H1 (cell line): ENCODE measurements around the gene LTA. TPM values are rescaled to one million over a fixed set of nuclear protein-coding genes. Genes with fewer than 3 reads are reported as not detected.

ENCODE experiments used
- CTCF ChIA-PET: fragments of 300-600 bp; sonication (Branson Sonifier 250); formaldehyde crosslinking; loops from one replicate; lab custom pipeline; 2021; ENCODE audit not compliant: partially characterized antibody; lab: Charles Lee
- POLR2A ChIA-PET: fragments of 300-600 bp; sonication (Branson Sonifier 250); formaldehyde crosslinking; loops from one replicate; lab custom pipeline; 2021; ENCODE audit warnings: inconsistent platforms; ENCODE audit not compliant: partially characterized antibody; lab: Charles Lee
- DNase-seq, 2 experiments: peaks; one replicate each; pipeline versions ENCODE4 v3.0.0 to v3.0.0-alpha.2; 2010 to 2022; ENCODE audit warnings: low spot score in 2 of 2, low read depth in 1 of 2, mixed read lengths in 1 of 2
- FAIRE-seq: peaks from 2 replicates; lab custom pipeline; 2011; peaks lifted over from hg19 to GRCh38; lab: Jason Lieb, UNC
- H2AFZ ChIP-seq: 2 replicates; pipeline ENCODE4 v1.8.1; 2012; ENCODE audit warnings: low read length, inconsistent platforms
- H2AK5ac ChIP-seq: 2 replicates; pipeline ENCODE4 v1.6.1; 2013; ENCODE audit warnings: low read depth, low read length
- H2BK120ac ChIP-seq: replicated peaks from 2 replicates; pipeline ENCODE3; 2013; ENCODE audit warnings: low read depth, low read length, inconsistent platforms
- H2BK12ac ChIP-seq: 2 replicates; pipeline ENCODE4 v1.6.1; 2013; ENCODE audit warnings: low read depth, low read length
- H2BK15ac ChIP-seq: 2 replicates; pipeline ENCODE4 v1.6.1; 2013; ENCODE audit warnings: low read length
- H2BK20ac ChIP-seq: 2 replicates; pipeline ENCODE4 v1.6.1; 2013; ENCODE audit warnings: low read length
- H2BK5ac ChIP-seq: 2 replicates; pipeline ENCODE4 v1.6.1; 2013; ENCODE audit warnings: low read depth, low read length
- H3K14ac ChIP-seq: 2 replicates; pipeline ENCODE4 v1.6.1; 2013; ENCODE audit warnings: inconsistent platforms; ENCODE audit not compliant: insufficient read length
- H3K18ac ChIP-seq: 2 replicates; pipeline ENCODE4 v1.6.1; 2013; ENCODE audit warnings: low read length; ENCODE audit errors: extremely low read depth
- H3K23ac ChIP-seq: 2 replicates; pipeline ENCODE4 v1.6.1; 2013; ENCODE audit warnings: inconsistent platforms; ENCODE audit not compliant: insufficient read length
- H3K23me2 ChIP-seq: 2 replicates; pipeline ENCODE4 v1.6.1; 2013; ENCODE audit warnings: low read depth, low read length
- H3K27ac ChIP-seq: 2 replicates; pipeline ENCODE4 v1.6.1; 2011; ENCODE audit warnings: low read depth, low read length, inconsistent platforms
- H3K27me3 ChIP-seq, 4 experiments: replicated peaks in 1 of 4; 1 replicate in 1 of 4; 2 replicates in 3 of 4; pipeline versions ENCODE4 v1.6.1 to v1.8.1; 2011 to 2013; ENCODE audit warnings: low read length in 3 of 4, mild to moderate bottlenecking in 3 of 4, inconsistent platforms in 2 of 4, mixed read lengths in 2 of 4, moderate library complexity in 1 of 4; ENCODE audit not compliant: control insufficient read depth in 3 of 4, insufficient read depth in 3 of 4; ENCODE audit errors: extremely low read depth in 1 of 4
- H3K36me3 ChIP-seq, 4 experiments: 2 replicates each; pipeline versions ENCODE4 v1.6.1 to v1.8.1; 2011 to 2013; ENCODE audit warnings: mild to moderate bottlenecking in 4 of 4, low read length in 3 of 4, moderate library complexity in 2 of 4, control low read depth in 1 of 4, inconsistent platforms in 1 of 4; ENCODE audit not compliant: insufficient read depth in 4 of 4, control insufficient read depth in 2 of 4
- H3K4ac ChIP-seq: replicated peaks from 2 replicates; pipeline ENCODE3; 2013; ENCODE audit warnings: low read length, low read depth, mixed read lengths, inconsistent platforms; ENCODE audit not compliant: insufficient read length
- H3K4me1 ChIP-seq, 4 experiments: replicated peaks in 1 of 4; 1 replicate in 1 of 4; 2 replicates in 3 of 4; pipeline versions ENCODE4 v1.6.1 to v1.8.1; 2011 to 2013; ENCODE audit warnings: low read length in 3 of 4, inconsistent platforms in 2 of 4, mixed read lengths in 1 of 4; ENCODE audit not compliant: insufficient read depth in 4 of 4, control insufficient read depth in 3 of 4
- H3K4me2 ChIP-seq, 2 experiments: 2 replicates each; pipeline versions ENCODE4 v1.6.1 to v1.8.1; 2011 to 2013; ENCODE audit warnings: low read depth in 2 of 2, low read length in 2 of 2, control low read depth in 1 of 2, inconsistent platforms in 1 of 2, mild to moderate bottlenecking in 1 of 2; ENCODE audit not compliant: insufficient read depth in 1 of 2
- H3K4me3 ChIP-seq, 4 experiments: fragments of 200-600, 300-600 bp in 1 of 4; sonication (generic), shearing (Covaris generic), sonication (Bioruptor Twin) in 1 of 4; 2 replicates each; pipeline versions ENCODE4 v1.5.1 to v1.8.1; 2011 to 2016; ENCODE audit warnings: low read length in 4 of 4, low read depth in 3 of 4, control low read depth in 2 of 4, inconsistent platforms in 2 of 4, mild to moderate bottlenecking in 2 of 4, mixed read lengths in 1 of 4, moderate library complexity in 1 of 4; ENCODE audit not compliant: insufficient read depth in 2 of 4; ENCODE audit errors: extremely low read depth in 1 of 4
- H3K56ac ChIP-seq: replicated peaks from 2 replicates; pipeline ENCODE3; 2013; ENCODE audit warnings: low read depth, mild to moderate bottlenecking, mixed read lengths, low read length, inconsistent platforms; ENCODE audit not compliant: insufficient read length
- H3K79me1 ChIP-seq: 2 replicates; pipeline ENCODE4 v1.6.1; 2013; ENCODE audit warnings: low read depth, low read length, control low read depth
- H3K79me2 ChIP-seq, 2 experiments: 2 replicates each; pipeline versions ENCODE4 v1.6.1 to v1.8.1; 2012 to 2013; ENCODE audit warnings: low read length in 2 of 2, mild to moderate bottlenecking in 2 of 2, inconsistent platforms in 1 of 2; ENCODE audit not compliant: insufficient read depth in 2 of 2, control insufficient read depth in 1 of 2
- H3K9ac ChIP-seq, 4 experiments: replicated peaks in 1 of 4; 1 replicate in 1 of 4; 2 replicates in 3 of 4; pipeline versions ENCODE4 v1.6.1 to v1.8.1; 2011 to 2013; ENCODE audit warnings: low read depth in 3 of 4, low read length in 3 of 4, control low read depth in 2 of 4, mild to moderate bottlenecking in 2 of 4, moderate library complexity in 2 of 4, inconsistent platforms in 1 of 4; ENCODE audit errors: extremely low read depth in 1 of 4
- H3K9me3 ChIP-seq, 2 experiments: 2 replicates each; pipeline versions ENCODE4 v1.6.1 to v1.8.1; 2012 to 2013; ENCODE audit warnings: mild to moderate bottlenecking in 2 of 2, moderate library complexity in 2 of 2, control low read depth in 1 of 2, inconsistent platforms in 1 of 2, low read depth in 1 of 2, low read length in 1 of 2, mixed read lengths in 1 of 2; ENCODE audit not compliant: insufficient read depth in 2 of 2
- H4K20me1 ChIP-seq, 2 experiments: replicated peaks in 1 of 2; 2 replicates each; pipeline versions ENCODE3 to v1.8.1; 2011 to 2013; ENCODE audit warnings: inconsistent platforms in 2 of 2, low read length in 2 of 2, mild to moderate bottlenecking in 1 of 2; ENCODE audit not compliant: insufficient read depth in 2 of 2, control insufficient read depth in 1 of 2
- H4K5ac ChIP-seq: 2 replicates; pipeline ENCODE4 v1.6.1; 2013; ENCODE audit warnings: low read length, low read depth, mixed read lengths, inconsistent platforms; ENCODE audit not compliant: insufficient read length
- H4K8ac ChIP-seq: 2 replicates; pipeline ENCODE4 v1.8.0; 2013; ENCODE audit warnings: mild to moderate bottlenecking, moderate library complexity, low read length, inconsistent platforms; ENCODE audit not compliant: insufficient read depth; ENCODE audit errors: extremely low read depth
- H4K91ac ChIP-seq: replicated peaks from 2 replicates; pipeline ENCODE3; 2013; ENCODE audit warnings: low read length, mixed read lengths, inconsistent platforms; ENCODE audit not compliant: insufficient read length
- HDAC2 ChIP-seq, 2 experiments: fragments of 300-600 bp in 1 of 2; sonication (generic) in 1 of 2; IDR thresholded peaks; 2 replicates each; pipeline ENCODE4 v1.6.1; 2011 to 2012; ENCODE audit warnings: low read depth in 2 of 2, low read length in 2 of 2, mild to moderate bottlenecking in 2 of 2, moderate library complexity in 2 of 2, borderline replicate concordance in 1 of 2, inconsistent platforms in 1 of 2
- POU5F1 ChIP-seq: IDR thresholded peaks from 2 replicates; pipeline ENCODE4 v1.6.1; 2011; ENCODE audit warnings: low read depth, mild to moderate bottlenecking, low read length, moderate library complexity
- RNF2 ChIP-seq: fragments of 200-900, 300-1000 bp; sonication (generic); IDR thresholded peaks from 2 replicates; pipeline ENCODE4 v1.7.1; 2016; ENCODE audit warnings: borderline replicate concordance, low read depth, mild to moderate bottlenecking, antibody characterized with exemption, low read length; ENCODE audit not compliant: poor library complexity, severe bottlenecking; ENCODE audit errors: missing control alignments
- WGBS, 2 experiments: shearing (Covaris generic) in 1 of 2; methylation state at CpG; one replicate each; pipeline versions ENCODE4 v1.1.6 to v1.1.7; 2013 to 2015; ENCODE audit warnings: low lambda C conversion rate in 2 of 2, mixed read lengths in 2 of 2, inconsistent platforms in 1 of 2, low coverage in 1 of 2, missing lambda C conversion rate in 1 of 2; ENCODE audit not compliant: insufficient replicate concordance in 2 of 2, insufficient coverage in 1 of 2, insufficient read length in 1 of 2; ENCODE audit errors: extremely low coverage in 1 of 2, missing lambda C conversion rate in 1 of 2; 5-methylcytosine and 5-hydroxymethylcytosine counted together
- polyA plus RNA-seq, 7 experiments: library from polyadenylated mRNA; depleted of rRNA in 3 of 7; stranded (reverse) in 5 of 7; unstranded in 2 of 7; fragments of >200 nt in 5 of 7; fragments of 200-250 nt in 2 of 7; gene quantifications; 1 replicate in 5 of 7; 2 replicates in 1 of 7; 4 replicates in 1 of 7; pipeline versions ENCODE4 v1.2.1 to v1.2.3, GENCODE V29; 2011 to 2013; ENCODE audit warnings: missing spikeins in 2 of 7, mixed read lengths in 2 of 7
- total RNA-seq: library from RNA; stranded (reverse); fragmentation: NEBNext Ultra II Directional; extraction: Animal tissue kit (Norgen Biotek cat#: 25700); gene quantifications from 2 replicates; pipeline ENCODE4 v1.2.1, GENCODE V29; 2021

LTA gene
- total and polyA plus RNA-seq, 2 of the 8 experiments (the other 6 are each of a cell fraction or from before 2014, with no cell fraction given), result not detected

DNA sequence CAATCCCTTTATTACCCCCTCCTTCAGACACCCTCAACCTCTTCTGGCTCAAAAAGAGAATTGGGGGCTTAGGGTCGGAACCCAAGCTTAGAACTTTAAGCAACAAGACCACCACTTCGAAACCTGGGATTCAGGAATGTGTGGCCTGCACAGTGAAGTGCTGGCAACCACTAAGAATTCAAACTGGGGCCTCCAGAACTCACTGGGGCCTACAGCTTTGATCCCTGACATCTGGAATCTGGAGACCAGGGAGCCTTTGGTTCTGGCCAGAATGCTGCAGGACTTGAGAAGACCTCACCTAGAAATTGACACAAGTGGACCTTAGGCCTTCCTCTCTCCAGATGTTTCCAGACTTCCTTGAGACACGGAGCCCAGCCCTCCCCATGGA, 5.5 kb downstream of the LTA start:
- peaks cover 9% of the 10 kb centered on the region; the same call in 1 of the 2 replicates for H3K23me2 ChIP-seq
- H2BK15ac ChIP-seq, result no peak overlapping the region
- WGBS, 2 experiments, result 96% methylated on average over 3 of the region's 3 CpGs; no CpG with 5 or more reads in 1 of the 2 experiments
- ChIA-PET POLR2A (interaction anchor here (0.6 to 12.2 kb wide), 8 partner anchors 10 to 62 kb away, joined by 3 to 110 read pairs (median 5); partner anchors contain the start of genes ATP6V1G2, MCCD1 and NFKBIL1), CTCF (interaction anchor here (1.1 to 19.2 kb wide), 6 partner anchors 8 to 345 kb away, joined by 3 to 640 read pairs (median 30); partner anchors contain the start of genes ATP6V1G2, GPANK1, LST1 and LTB)
- no peak overlapping the region for H2BK5ac ChIP-seq
- H3K4ac ChIP-seq, result no peak overlapping the region
- no peak overlapping the region for H3K18ac ChIP-seq
- H3K9ac ChIP-seq, result no peak overlapping the region
- no peak overlapping the region for H2BK120ac ChIP-seq
- FAIRE-seq (no peak), DNase-seq (no peak)
- H2BK20ac ChIP-seq, result no peak overlapping the region
- no peak overlapping the region for H2AFZ ChIP-seq
- no peaks in the 10 kb centered on the region for H4K20me1 ChIP-seq
- no peaks in the 10 kb centered on the region for H3K79me2 ChIP-seq
- H3K4me3 ChIP-seq, result no peak overlapping the region
- no peak overlapping the region for H2AK5ac ChIP-seq
- no peak overlapping the region for H2BK12ac ChIP-seq
- no peaks in the 10 kb centered on the region for H3K36me3 ChIP-seq
- H3K14ac ChIP-seq, result no peak overlapping the region
- no peak overlapping the region for H3K27ac ChIP-seq
- no peaks in the 10 kb centered on the region for H3K9me3 ChIP-seq
- no peak overlapping the region for H3K23ac ChIP-seq
- no peak overlapping the region for H3K56ac ChIP-seq
- H3K4me2 ChIP-seq, result no peak overlapping the region
- H3K79me1 ChIP-seq, result no peaks in the 10 kb centered on the region
- H4K8ac ChIP-seq, result no peak overlapping the region
- peaks cover 0 to 8% (median 7%) of the 10 kb centered on the region in 4 experiments; a peak in 5 of 7 replicates for H3K27me3 ChIP-seq
- H4K5ac ChIP-seq, result no peak overlapping the region
- peaks cover 0 to 6% (median 6%) of the 10 kb centered on the region in 4 experiments; a peak in 6 of 7 replicates for H3K4me1 ChIP-seq
- no peak overlapping the region for H4K91ac ChIP-seq
- TF ChIP-seq POU5F1 (no peak), RNF2 (no peak), HDAC2 (IDR thresholded peaks at IDR 0.05; ENCODE audit: borderline replicate concordance in 1 of 2, low read depth in 2 of 2, low read length in 2 of 2) (no peak)
